HL-60 (cell line): ENCODE data around the gene MAD2L2.

Experiments used
- CTCF ChIP-seq: IDR thresholded peaks from one replicate; pipeline ENCODE4 v1.5.1; 2011; ENCODE audit warnings: low read length, control low read depth, inconsistent platforms; ENCODE audit not compliant: insufficient read depth
- GABPA ChIP-seq: IDR thresholded peaks from 2 replicates; pipeline ENCODE4 v1.6.1; 2012; ENCODE audit warnings: low read depth
- POLR2AphosphoS5 ChIP-seq: IDR thresholded peaks from 2 replicates; pipeline ENCODE4 v1.6.1; 2012; ENCODE audit warnings: low read depth
- REST ChIP-seq: IDR thresholded peaks from 2 replicates; pipeline ENCODE4 v1.6.1; 2012; ENCODE audit warnings: low read depth; ENCODE audit not compliant: insufficient replicate concordance
- SPI1 ChIP-seq: IDR thresholded peaks from 2 replicates; pipeline ENCODE4 v1.6.1; 2012; ENCODE audit warnings: low read depth, mild to moderate bottlenecking, borderline replicate concordance

DNA sequence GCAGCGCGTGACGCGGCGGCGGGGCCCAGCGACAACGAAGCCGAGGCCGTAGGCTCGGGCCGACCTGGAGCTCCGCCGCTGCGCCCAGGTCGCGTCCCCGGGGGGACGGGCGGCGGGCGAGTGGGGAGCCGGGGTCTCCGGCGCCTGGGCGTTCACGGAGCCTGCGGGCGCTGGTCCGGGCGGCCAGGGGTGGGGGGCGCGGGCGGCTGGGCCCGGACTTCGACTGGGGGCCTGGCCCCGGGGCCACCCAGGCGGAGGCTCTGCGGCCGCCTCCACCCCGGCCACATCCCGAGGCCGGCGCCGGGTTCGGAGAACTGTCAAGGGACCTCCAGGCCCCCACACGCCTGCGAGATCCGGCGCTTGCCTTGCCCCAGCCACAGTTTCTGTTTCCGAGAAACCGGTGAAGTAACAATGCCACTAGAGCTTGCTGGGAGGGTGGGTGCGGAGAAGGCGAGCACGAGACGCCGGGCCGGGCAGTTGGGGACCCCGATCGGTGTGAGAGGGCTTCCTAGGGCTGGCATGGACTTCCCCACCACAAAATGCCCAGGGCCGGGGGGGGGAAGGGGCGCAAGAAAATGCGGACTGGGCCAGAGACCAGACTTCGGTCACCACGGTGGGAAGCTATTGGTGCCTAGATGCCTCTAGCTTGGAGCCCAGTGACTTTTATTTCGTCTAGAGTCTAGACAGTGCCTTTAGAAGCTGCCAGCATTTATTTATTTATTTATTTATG is 16.4 kb downstream of the MAD2L2 start:
- TF ChIP-seq CTCF, result no peak
- TF ChIP-seq SPI1, result no peak
- no peak for TF ChIP-seq POLR2AphosphoS5
- no peak for TF ChIP-seq REST
- no peak for TF ChIP-seq GABPA
